Measurements from ENCODE around the gene SMCR8. TPM values are rescaled to one million over a fixed set of nuclear protein-coding genes. Genes with fewer than 3 reads are reported as not detected.
A peak's percentile ranks its signal among the peaks of the same experiment; 100 is the strongest.

The SMCR8 gene
- total and polyA plus RNA-seq, 2 of the 13 experiments (the other 11 are each of a cell fraction or from before 2014, with no cell fraction given): 7.6 to 11.8 TPM

GRCh38 chr17:18314731-18315561 lies at the start of gene SMCR8, which contains the start of gene TOP3A (continued):
- TF ChIP-seq ATF4 (CRISPR knock-in tag; IDR thresholded peaks at IDR 0.05): peak in 1 of 2 experiments; percentile 38; a peak in 1 of 4 replicates
- 0 out of 2 replicates have a peak, but pooled peaks have one; percentile 85 for TF ChIP-seq FOXO4 (CRISPR knock-in tag; conservative IDR thresholded peaks at IDR 0.05)
- no peak for TF ChIP-seq EP300 (IDR thresholded peaks at IDR 0.05; ENCODE audit: low read depth in 2 of 2, low read length in 2 of 2)
- no peak for TF ChIP-seq EP300 (CRISPR knock-in tag; IDR thresholded peaks at IDR 0.05; ENCODE audit: borderline replicate concordance)
- TF ChIP-seq PBX3 (CRISPR knock-in tag; IDR thresholded peaks at IDR 0.05; ENCODE audit: borderline replicate concordance): no peak
- no peak for TF ChIP-seq ZNF615 (CRISPR knock-in tag; IDR thresholded peaks at IDR 0.05; ENCODE audit: borderline replicate concordance)
- TF ChIP-seq ELK4 (CRISPR knock-in tag; IDR thresholded peaks at IDR 0.05; ENCODE audit: borderline replicate concordance): no peak
- TF ChIP-seq ARNT2 (CRISPR knock-in tag; IDR thresholded peaks at IDR 0.05; ENCODE audit: low read depth): no peak; the same call in 1 of the 2 replicates
- no peak for TF ChIP-seq CERS6 (CRISPR knock-in tag; IDR thresholded peaks at IDR 0.05)
- 0 out of 2 replicates have a peak, but pooled peaks have one; percentile 15 for TF ChIP-seq PAX8 (CRISPR knock-in tag; IDR thresholded peaks at IDR 0.05; ENCODE audit: borderline replicate concordance)
- TF ChIP-seq ZNF124 (CRISPR knock-in tag; IDR thresholded peaks at IDR 0.05): no peak
- peak; percentile 75; the same call in 1 of the 2 replicates for TF ChIP-seq ZNF276 (CRISPR knock-in tag; IDR thresholded peaks at IDR 0.05; ENCODE audit: low read depth)
- peak; percentile 13; the same call in 1 of the 2 replicates for TF ChIP-seq DR1 (CRISPR knock-in tag; IDR thresholded peaks at IDR 0.05)
- peak; percentile 96 for TF ChIP-seq ELF1 (CRISPR knock-in tag; IDR thresholded peaks at IDR 0.05)
- TF ChIP-seq ZNF18 (CRISPR knock-in tag; IDR thresholded peaks at IDR 0.05; ENCODE audit: insufficient replicate concordance): peak; percentile 92
- no peak for TF ChIP-seq ZNF644 (CRISPR knock-in tag; IDR thresholded peaks at IDR 0.05; ENCODE audit: low read depth)
